Suppressor macrophage treated with lipopolysaccharide for 4 hours (primary cell): ENCODE results near the gene TSHZ1.
A peak's percentile ranks its signal among the peaks of the same experiment; 100 is the strongest.

Experiments used
- DNase-seq: peaks from one replicate; pipeline ENCODE4 v3.0.0-alpha.2; 2020

Gene TSHZ1

GRCh38 chr18:75210274-75211001, at the start of gene TSHZ1:
TSHZ1 (plus strand) TSS chr18:75210797; CDS start chr18:75211877, 1,080 bp downstream.
- DNase-seq, result peak; percentile 72

GRCh38 chr18:75161256-75162028, 49.2 kb upstream of the TSHZ1 start:
- peak; percentile 48 for DNase-seq

GRCh38 chr18:75162467-75162866, 48.1 kb upstream of the TSHZ1 start:
- DNase-seq, result no peak

GRCh38 chr18:75162978-75163377, 47.6 kb upstream of the TSHZ1 start:
- DNase-seq, result no peak

- DNase-seq, result no peak
These were observed 46.9 kb upstream of the TSHZ1 start for GRCh38 chr18:75163736-75164135.

- DNase-seq, result no peak
These were observed 46.1 kb upstream of the TSHZ1 start for GRCh38 chr18:75164479-75164878.

GRCh38 chr18:75165926-75166325, 44.7 kb upstream of the TSHZ1 start:
- DNase-seq, result no peak

- DNase-seq, result no peak
These were observed 43.5 kb upstream of the TSHZ1 start for GRCh38 chr18:75167137-75167536.

GRCh38 chr18:75167759-75168618, 42.6 kb upstream of the TSHZ1 start:
- no peak for DNase-seq

GRCh38 chr18:75168619-75169018, 42.0 kb upstream of the TSHZ1 start:
- no peak for DNase-seq

GRCh38 chr18:75169411-75169810, 41.2 kb upstream of the TSHZ1 start:
- DNase-seq, result no peak

- DNase-seq, result no peak
These were observed 40.4 kb upstream of the TSHZ1 start for GRCh38 chr18:75170022-75170789.

GRCh38 chr18:75170916-75171315, 39.7 kb upstream of the TSHZ1 start:
- DNase-seq, result no peak

- DNase-seq, result no peak
These were observed 38.1 kb upstream of the TSHZ1 start for GRCh38 chr18:75172299-75173124.

- peak; percentile 69 for DNase-seq
These were observed 37.5 kb upstream of the TSHZ1 start for GRCh38 chr18:75173125-75173432.

- no peak for DNase-seq
These were observed 36.9 kb upstream of the TSHZ1 start for GRCh38 chr18:75173738-75174137.

- DNase-seq, result no peak
These were observed 33.7 kb upstream of the TSHZ1 start for GRCh38 chr18:75176849-75177248.

GRCh38 chr18:75178376-75178775, 32.2 kb upstream of the TSHZ1 start:
- no peak for DNase-seq

GRCh38 chr18:75179819-75180600, 30.6 kb upstream of the TSHZ1 start:
- no peak for DNase-seq

GRCh38 chr18:75183524-75183923, 27.1 kb upstream of the TSHZ1 start:
- DNase-seq, result no peak

- no peak for DNase-seq
These were observed 26.6 kb upstream of the TSHZ1 start for GRCh38 chr18:75183973-75184493.
